ENCODE measurements around the gene GIMAP8.

The GIMAP8 gene

DNA sequence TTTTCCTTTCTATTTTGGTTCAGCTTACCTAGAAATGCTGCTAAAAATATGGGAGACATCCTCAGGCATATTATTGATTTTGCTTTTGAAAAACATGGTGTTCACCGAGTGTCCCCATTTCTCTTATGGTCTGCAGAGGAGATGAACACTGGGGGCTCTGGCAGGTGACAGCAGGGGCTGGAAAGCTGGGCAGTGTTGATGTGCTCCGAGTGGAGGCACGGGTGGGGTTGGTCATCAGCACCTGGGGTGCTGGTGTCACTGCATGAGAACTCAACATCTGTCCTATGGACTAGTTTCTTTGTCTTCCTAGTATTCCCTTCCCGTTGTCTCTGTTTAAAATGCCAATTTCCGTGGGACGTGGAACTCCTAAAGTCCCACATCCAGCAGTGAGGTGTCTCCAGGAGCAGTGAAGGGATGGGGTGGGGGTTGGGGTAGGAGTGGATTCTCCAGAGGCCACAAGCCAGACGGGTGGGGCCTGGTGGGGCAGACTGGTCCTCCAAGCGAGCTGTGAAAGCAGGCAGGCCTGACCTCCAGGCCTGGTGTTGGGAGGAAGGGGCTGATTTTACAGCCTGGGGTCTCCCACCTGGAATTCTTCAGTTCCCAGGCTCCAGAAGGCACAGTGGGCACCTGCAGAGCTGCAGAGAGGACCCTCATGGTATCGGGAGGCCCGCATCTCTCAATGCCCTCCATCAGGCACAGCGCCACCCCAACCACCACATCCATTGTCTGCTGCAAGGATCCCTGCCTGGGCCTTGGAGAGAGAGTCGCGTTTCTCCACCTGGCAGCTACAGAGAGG is 46.9 kb upstream of the GIMAP8 start:
- no peak for DNase-seq (ENCODE audit: low read depth)
- TF ChIP-seq CTCF (IDR thresholded peaks at IDR 0.05; ENCODE audit: low read depth, low read length) (no peak), MYC (IDR thresholded peaks at IDR 0.05; ENCODE audit: low read depth, low read length) (no peak), MAX (IDR thresholded peaks at IDR 0.05; ENCODE audit: low read depth, low read length) (no peak), POLR2A (IDR thresholded peaks at IDR 0.05; ENCODE audit: extremely low read depth, insufficient read length) (no peak)
- no peak overlapping the region for H3K4me3 ChIP-seq (ENCODE audit: low read depth, low read length)

DNA sequence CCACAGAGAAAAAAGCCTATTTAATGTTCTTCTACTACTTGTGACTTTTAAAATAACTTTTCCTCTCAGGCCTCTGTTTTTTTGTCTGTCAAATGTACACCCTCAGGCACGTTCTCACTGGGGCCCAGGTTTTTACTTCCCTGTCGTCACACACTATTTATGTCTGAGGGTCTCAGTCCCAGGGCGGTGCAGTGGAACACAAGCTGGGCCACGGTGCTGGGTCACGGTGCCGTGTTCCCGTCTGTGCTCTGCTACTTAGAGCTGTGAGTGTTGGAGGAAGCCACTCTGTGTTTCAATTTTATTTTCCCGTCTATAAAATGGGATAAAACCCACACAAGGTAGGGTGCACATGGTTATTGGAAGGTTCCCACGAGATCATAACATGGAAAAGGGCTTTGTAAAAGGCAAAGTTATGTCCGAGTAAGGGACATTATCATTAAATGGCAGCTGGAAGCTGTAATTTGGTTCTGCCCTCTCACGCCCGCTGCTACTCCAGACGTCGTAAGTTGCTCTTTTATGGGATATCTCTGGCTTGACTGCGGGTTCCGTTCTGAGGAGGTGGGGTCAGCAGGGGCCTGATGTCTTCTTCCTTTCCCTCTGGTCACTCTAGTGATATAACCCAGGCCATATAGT is 46.1 kb upstream of the GIMAP8 start:
- H3K4me3 ChIP-seq (ENCODE audit: low read depth, low read length): no peak overlapping the region
- TF ChIP-seq POLR2A (IDR thresholded peaks at IDR 0.05; ENCODE audit: extremely low read depth, insufficient read length): no peak
- TF ChIP-seq MAX (IDR thresholded peaks at IDR 0.05; ENCODE audit: low read depth, low read length): no peak
- no peak for TF ChIP-seq MYC (IDR thresholded peaks at IDR 0.05; ENCODE audit: low read depth, low read length)
- no peak for TF ChIP-seq CTCF (IDR thresholded peaks at IDR 0.05; ENCODE audit: low read depth, low read length)
- DNase-seq (ENCODE audit: low read depth): no peak

DNA sequence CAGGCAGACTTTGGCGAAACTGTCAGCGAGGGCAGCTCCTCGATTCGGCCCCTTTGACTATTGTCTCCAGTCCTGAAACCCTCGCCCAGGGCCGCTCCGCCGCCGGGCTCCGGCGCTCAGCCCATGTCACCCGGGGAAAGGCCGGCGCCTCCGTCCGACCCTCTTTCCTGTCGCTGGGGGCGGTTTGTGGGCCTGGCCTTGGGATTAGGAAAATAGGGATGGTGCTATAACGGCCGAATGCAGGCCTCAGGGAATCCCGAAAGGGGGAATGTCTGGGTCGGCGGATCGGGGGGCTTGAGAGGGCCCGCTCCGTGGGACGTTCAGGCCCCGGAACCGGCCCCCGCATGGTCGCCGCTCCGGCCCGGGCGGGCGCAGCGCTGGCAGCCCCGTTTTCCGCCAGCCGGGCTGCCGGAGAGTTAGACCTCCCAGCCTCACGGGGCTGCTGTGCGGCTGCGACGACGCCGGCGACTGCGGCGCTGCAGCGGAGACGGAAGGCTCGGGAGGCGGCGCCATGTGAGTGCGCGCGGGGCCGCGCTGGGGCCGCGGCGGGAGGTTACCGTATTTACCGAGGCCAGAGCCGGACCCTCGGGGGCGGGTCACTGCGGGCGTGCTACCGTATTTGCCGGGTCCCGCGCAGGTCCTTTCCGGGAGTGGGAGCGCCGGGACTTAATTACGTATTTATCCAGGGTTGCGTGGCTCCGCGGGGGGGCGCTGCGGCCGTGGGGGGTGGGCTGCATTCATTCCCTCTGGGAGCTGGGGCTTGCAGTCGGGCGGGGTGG is 45.4 kb upstream of the GIMAP8 start:
- peak; percentile 95 for DNase-seq (ENCODE audit: low read depth)
- TF ChIP-seq POLR2A (IDR thresholded peaks at IDR 0.05; ENCODE audit: extremely low read depth, insufficient read length): peak; percentile 55
- peak; percentile 85 for TF ChIP-seq MAX (IDR thresholded peaks at IDR 0.05; ENCODE audit: low read depth, low read length)
- TF ChIP-seq MYC (IDR thresholded peaks at IDR 0.05; ENCODE audit: low read depth, low read length): peak; percentile 92
- TF ChIP-seq CTCF (IDR thresholded peaks at IDR 0.05; ENCODE audit: low read depth, low read length): peak; percentile 19
- H3K4me3 ChIP-seq (ENCODE audit: low read depth, low read length): peak overlapping the region; percentile 73

- H3K4me3 ChIP-seq (ENCODE audit: low read depth, low read length): peak overlapping the region; percentile 73
- DNase-seq (ENCODE audit: low read depth): no peak
- TF ChIP-seq CTCF (IDR thresholded peaks at IDR 0.05; ENCODE audit: low read depth, low read length): no peak
- TF ChIP-seq MYC (IDR thresholded peaks at IDR 0.05; ENCODE audit: low read depth, low read length): no peak
- TF ChIP-seq POLR2A (IDR thresholded peaks at IDR 0.05; ENCODE audit: extremely low read depth, insufficient read length): no peak
- no peak for TF ChIP-seq MAX (IDR thresholded peaks at IDR 0.05; ENCODE audit: low read depth, low read length)
Measured at GRCh38 chr7:150405584-150406311, 44.7 kb upstream of the GIMAP8 start.

GRCh38 chr7:150406312-150406566 is 44.2 kb upstream of the GIMAP8 start:
- H3K4me3 ChIP-seq (ENCODE audit: low read depth, low read length): peak overlapping the region; percentile 73
- no peak for TF ChIP-seq MYC (IDR thresholded peaks at IDR 0.05; ENCODE audit: low read depth, low read length)
- TF ChIP-seq MAX (IDR thresholded peaks at IDR 0.05; ENCODE audit: low read depth, low read length): no peak
- no peak for TF ChIP-seq POLR2A (IDR thresholded peaks at IDR 0.05; ENCODE audit: extremely low read depth, insufficient read length)
- no peak for TF ChIP-seq CTCF (IDR thresholded peaks at IDR 0.05; ENCODE audit: low read depth, low read length)
- peak; percentile 46 for DNase-seq (ENCODE audit: low read depth)

Measured in NB4 (cell line).